SU-DHL-6 (cell line): ENCODE results near the gene L3HYPDH.

ENCODE experiments used
- H2AFZ ChIP-seq: fragments of 200-600 bp; sonication (generic); 2 replicates; pipeline ENCODE4 v1.6.1; 2014; ENCODE audit warnings: low read depth, mild to moderate bottlenecking, moderate library complexity, mixed read lengths, antibody characterized with exemption, low read length; ENCODE audit not compliant: severe bottlenecking
- H3F3A ChIP-seq: fragments of 200-600 bp; shearing (Covaris generic); 2 replicates; pipeline ENCODE4 v1.6.0; 2016; ENCODE audit warnings: antibody characterized with exemption, mild to moderate bottlenecking; ENCODE audit not compliant: insufficient read depth
- H3K27ac ChIP-seq: fragments of 200-600 bp; sonication (generic); 2 replicates; pipeline ENCODE4 v1.5.1; 2016; ENCODE audit warnings: low read depth, mild to moderate bottlenecking, low read length, moderate library complexity, mixed read lengths
- H3K27me3 ChIP-seq: fragments of 200-600 bp; sonication (generic), shearing (Covaris generic); 2 replicates; pipeline ENCODE4 v1.6.0; 2014; ENCODE audit warnings: mild to moderate bottlenecking, low read length
- H3K36me3 ChIP-seq: fragments of 200-600 bp; sonication (generic); 2 replicates; pipeline ENCODE4 v1.6.1; 2014; ENCODE audit warnings: mild to moderate bottlenecking, low read length, mixed read lengths
- H3K4me2 ChIP-seq: fragments of 300-600, 200-600 bp; shearing (Covaris generic), sonication (generic); 2 replicates; pipeline ENCODE4 v1.6.0; 2014; ENCODE audit warnings: low read length, low read depth, mild to moderate bottlenecking; ENCODE audit not compliant: poor library complexity, severe bottlenecking
- H3K4me3 ChIP-seq: fragments of 200-600 bp; sonication (generic); 2 replicates; pipeline ENCODE4 v1.5.1; 2014; ENCODE audit warnings: antibody characterized with exemption, low read length, mild to moderate bottlenecking, mixed read lengths; ENCODE audit not compliant: insufficient read depth, poor library complexity, severe bottlenecking
- H3K79me2 ChIP-seq: fragments of 200-600 bp; sonication (generic); 2 replicates; pipeline ENCODE4 v1.6.1; 2014; ENCODE audit warnings: mild to moderate bottlenecking, low read length, moderate library complexity; ENCODE audit not compliant: insufficient read depth
- H3K9ac ChIP-seq: fragments of 200-600 bp; sonication (generic); 2 replicates; pipeline ENCODE4 v1.7.0; 2014; ENCODE audit warnings: mild to moderate bottlenecking, low read length
- H3K9me2 ChIP-seq: fragments of 200-600 bp; sonication (generic); replicated peaks from 2 replicates; pipeline ENCODE4 v1.6.1; 2014; ENCODE audit warnings: low read length; ENCODE audit not compliant: insufficient read depth
- H3K9me3 ChIP-seq: fragments of 200-600 bp; sonication (generic); 2 replicates; pipeline ENCODE4 v1.6.1; 2014; ENCODE audit warnings: low read length, mixed read lengths; ENCODE audit not compliant: insufficient read depth
- H4K20me1 ChIP-seq: fragments of 200-600 bp; sonication (generic); 2 replicates; pipeline ENCODE4 v1.6.1; 2014; ENCODE audit warnings: low read depth, mild to moderate bottlenecking, antibody characterized with exemption, low read length, moderate library complexity, mixed read lengths
- CTCF ChIP-seq: fragments of 200-600 bp; sonication (generic); IDR thresholded peaks from one replicate; pipeline ENCODE4 v1.5.1; 2017; ENCODE audit warnings: antibody characterized with exemption, mild to moderate bottlenecking, low read length, moderate library complexity; ENCODE audit not compliant: insufficient read depth, poor library complexity, severe bottlenecking
- EZH2phosphoT487 ChIP-seq: fragments of 200-600 bp; sonication (generic), shearing (Covaris generic); conservative IDR thresholded peaks from 2 replicates; pipeline ENCODE4 v1.6.1; 2018; ENCODE audit warnings: mild to moderate bottlenecking, antibody characterized with exemption, low read length, moderate library complexity, mixed read lengths

The L3HYPDH gene

GRCh38 chr14:59507063-59507751 is 23.0 kb upstream of the L3HYPDH start:
- no peaks in the 10 kb centered on the region for H3K9me2 ChIP-seq
- H3F3A ChIP-seq = no peaks in the 10 kb centered on the region
- H3K27me3 ChIP-seq = no peaks in the 10 kb centered on the region
- no peak overlapping the region for H2AFZ ChIP-seq
- no peaks in the 10 kb centered on the region for H3K9me3 ChIP-seq
- H3K27ac ChIP-seq = no peak overlapping the region
- no peaks in the 10 kb centered on the region for H3K79me2 ChIP-seq
- H3K4me3 ChIP-seq = no peak overlapping the region
- H3K9ac ChIP-seq = no peak overlapping the region
- no peak for TF ChIP-seq EZH2phosphoT487
- TF ChIP-seq CTCF = peak; percentile 82
- H3K36me3 ChIP-seq = no peaks in the 10 kb centered on the region
- H3K4me2 ChIP-seq = no peak overlapping the region
- H4K20me1 ChIP-seq = 0 out of 2 replicates have a peak, but pooled peaks cover 4% of the 10 kb centered on the region

GRCh38 chr14:59503256-59503655 is 19.0 kb upstream of the L3HYPDH start:
- Histone ChIP-seq H3K4me3 (no peak overlapping the region), H3F3A (no peaks in the 10 kb centered on the region), H3K79me2 (no peaks in the 10 kb centered on the region), H3K27me3 (no peaks in the 10 kb centered on the region), H3K9me3 (no peaks in the 10 kb centered on the region), H3K36me3 (peaks cover 26% of the 10 kb centered on the region; the same call in 1 of the 2 replicates), H2AFZ (no peak overlapping the region), H3K9ac (no peak overlapping the region), H3K9me2 (no peaks in the 10 kb centered on the region), H4K20me1 (0 out of 2 replicates have a peak, but pooled peaks cover 4% of the 10 kb centered on the region), H3K4me2 (no peak overlapping the region), H3K27ac (no peak overlapping the region)
- TF ChIP-seq CTCF (no peak), EZH2phosphoT487 (no peak)

- H3K4me3 ChIP-seq = no peak overlapping the region
- H3K27ac ChIP-seq = no peak overlapping the region
- H3K9me3 ChIP-seq = no peaks in the 10 kb centered on the region
- TF ChIP-seq CTCF (no peak), EZH2phosphoT487 (no peak)
- peaks cover 7% of the 10 kb centered on the region; the same call in 1 of the 2 replicates for H4K20me1 ChIP-seq
- no peaks in the 10 kb centered on the region for H3K79me2 ChIP-seq
- H3K27me3 ChIP-seq = no peaks in the 10 kb centered on the region
- no peak overlapping the region for H2AFZ ChIP-seq
- H3F3A ChIP-seq = no peaks in the 10 kb centered on the region
- H3K9me2 ChIP-seq = no peaks in the 10 kb centered on the region
- no peak overlapping the region for H3K9ac ChIP-seq
- peaks cover 40% of the 10 kb centered on the region; the same call in 1 of the 2 replicates for H3K36me3 ChIP-seq
- H3K4me2 ChIP-seq = no peak overlapping the region
Measured at GRCh38 chr14:59500732-59501131, 16.5 kb upstream of the L3HYPDH start.
